ENCODE results near the gene ABR.

- TF ChIP-seq CTCF (IDR thresholded peaks at IDR 0.05; ENCODE audit: low read depth, low read length) (no peak), POLR2A (IDR thresholded peaks at IDR 0.05; ENCODE audit: extremely low read depth, insufficient read length) (no peak), MAX (IDR thresholded peaks at IDR 0.05; ENCODE audit: low read depth, low read length) (no peak)
Measured at GRCh38 chr17:956905-957304, 222.9 kb downstream of the ABR start.

All from NB4 (cell line).